NK-92 treated with Interleukin-12 subunit alpha and Interleukin-12 subunit beta, amount 100 ng/mL, for 24 hours (cell line): ENCODE measurements around the gene ERI3.
"Not testable (repeated sequence)": the region's sequence is repeated elsewhere in the genome, so short reads cannot be mapped to it uniquely, and the experiment has no call there.

Source experiments
- DNase-seq: peaks from one replicate; lab custom pipeline; 2025; lab: John Stamatoyannopoulos, UW

ERI3 gene

GRCh38 chr1:44235808-44236207, 119.2 kb downstream of the ERI3 start:
- no peak for DNase-seq

DNA sequence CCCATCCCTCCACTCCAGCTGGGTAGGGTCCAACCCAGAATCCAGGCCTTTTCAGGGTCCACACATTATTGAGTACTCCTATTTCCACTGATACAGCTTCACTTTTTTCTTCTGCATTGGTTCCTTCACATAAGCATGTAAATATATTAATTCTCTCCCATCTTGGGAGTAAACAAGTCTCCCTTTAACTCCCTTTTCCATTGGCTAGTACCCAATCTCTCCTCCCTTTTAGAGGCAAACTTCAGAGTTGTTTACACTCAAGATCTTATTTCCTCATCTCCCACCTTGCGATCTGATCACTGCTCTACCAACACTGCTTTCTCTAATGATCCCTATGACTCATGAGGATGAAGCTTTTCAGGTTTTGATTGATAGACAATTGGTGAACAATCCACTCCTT, 121.5 kb downstream of the ERI3 start:
- DNase-seq = no peak

DNA sequence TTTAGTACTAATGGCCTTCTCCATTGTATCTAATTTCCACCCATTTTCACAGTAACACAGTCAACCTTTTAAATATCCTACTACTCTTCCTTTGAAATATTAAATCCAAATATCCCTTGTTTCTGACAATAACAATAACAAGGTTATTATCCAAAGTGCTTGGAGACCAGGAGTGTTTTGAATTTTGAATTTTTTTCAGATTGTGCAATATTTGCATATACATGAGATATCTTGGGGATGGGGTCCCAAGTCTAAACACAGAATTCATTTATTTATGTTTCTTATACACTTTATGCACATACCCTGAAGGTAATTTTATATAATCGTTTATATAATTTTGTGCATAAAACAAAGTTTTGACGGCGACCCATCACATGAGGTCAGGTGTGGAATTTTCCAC, 124.3 kb downstream of the ERI3 start:
- DNase-seq = no peak

DNA sequence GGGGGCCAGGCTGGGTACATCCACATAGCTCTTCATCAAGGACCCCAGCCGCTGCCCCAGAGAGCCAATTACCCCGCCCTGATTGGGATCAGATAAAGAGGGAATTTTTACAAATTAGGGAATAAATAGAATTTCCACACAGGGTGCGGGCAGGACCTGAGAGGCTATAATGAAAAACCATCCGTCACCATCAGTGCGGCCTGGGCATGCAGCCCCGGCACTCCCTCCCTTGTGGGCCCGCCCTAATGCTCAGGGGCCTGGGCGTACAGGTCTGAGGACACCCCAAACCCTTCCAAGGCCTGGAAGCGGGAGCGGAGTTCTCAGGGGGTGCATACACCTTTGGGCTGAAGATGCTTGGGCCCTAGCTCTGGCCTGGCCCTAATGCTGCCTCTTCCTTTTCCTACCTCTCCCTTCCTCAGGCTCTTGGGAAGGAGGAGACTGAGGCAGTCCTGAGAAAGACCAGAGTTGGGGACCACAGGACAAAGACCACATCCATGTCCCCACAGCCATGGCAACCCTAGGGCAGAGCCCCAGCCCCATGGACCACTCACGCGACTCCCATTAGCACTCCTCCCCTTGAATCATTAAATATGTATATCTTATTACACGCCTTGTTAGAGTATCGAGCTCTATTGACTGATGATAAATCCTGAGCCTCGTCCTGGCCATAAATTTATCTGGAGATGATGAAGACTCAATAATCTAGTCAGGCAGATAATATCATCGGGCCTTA, 125.5 kb downstream of the ERI3 start:
- DNase-seq = no peak

DNA sequence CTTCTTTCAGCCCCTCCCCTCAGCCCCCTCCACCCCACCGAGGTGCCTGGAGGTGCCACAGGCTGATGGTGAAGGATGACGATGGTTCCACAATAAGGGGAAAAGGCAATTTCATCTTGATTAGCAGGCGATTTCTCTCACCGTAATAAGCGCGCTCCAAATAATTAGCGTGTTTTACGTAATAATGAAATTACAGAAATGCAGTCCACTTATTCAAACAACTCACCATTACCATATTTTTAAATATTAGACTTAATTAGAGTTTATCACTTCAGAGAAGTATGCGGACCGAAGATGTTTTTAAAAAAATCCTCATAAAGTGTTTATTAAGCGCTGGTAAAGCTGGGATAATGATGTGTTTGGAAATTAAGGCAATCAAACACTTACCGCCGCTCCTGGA, 126.8 kb downstream of the ERI3 start:
- DNase-seq = no peak

- no peak for DNase-seq
These were observed 127.8 kb downstream of the ERI3 start for GRCh38 chr1:44227211-44227610.

GRCh38 chr1:44225761-44226160, 129.3 kb downstream of the ERI3 start:
- no peak for DNase-seq

DNA sequence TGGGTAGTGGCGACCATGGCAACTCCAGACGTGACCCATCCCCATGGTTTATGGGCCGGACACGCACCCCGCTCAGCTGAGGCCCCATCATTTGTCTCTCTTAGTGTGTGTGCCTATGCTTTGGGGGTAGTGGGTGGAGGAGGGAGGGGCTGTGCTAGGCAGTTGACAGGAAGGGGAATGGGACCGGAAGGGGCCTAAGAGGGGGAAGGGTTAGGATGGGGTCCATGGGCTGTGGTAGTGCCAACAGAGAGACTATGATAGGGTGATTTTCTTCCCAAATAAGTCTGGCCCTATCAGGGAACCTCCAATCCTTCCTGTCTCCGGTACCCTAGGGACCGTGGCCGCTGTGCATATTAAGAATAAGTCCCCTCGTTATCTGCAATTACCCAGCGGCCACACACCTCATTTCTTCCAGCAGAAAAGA, 131.9 kb downstream of the ERI3 start:
- DNase-seq = no peak

DNA sequence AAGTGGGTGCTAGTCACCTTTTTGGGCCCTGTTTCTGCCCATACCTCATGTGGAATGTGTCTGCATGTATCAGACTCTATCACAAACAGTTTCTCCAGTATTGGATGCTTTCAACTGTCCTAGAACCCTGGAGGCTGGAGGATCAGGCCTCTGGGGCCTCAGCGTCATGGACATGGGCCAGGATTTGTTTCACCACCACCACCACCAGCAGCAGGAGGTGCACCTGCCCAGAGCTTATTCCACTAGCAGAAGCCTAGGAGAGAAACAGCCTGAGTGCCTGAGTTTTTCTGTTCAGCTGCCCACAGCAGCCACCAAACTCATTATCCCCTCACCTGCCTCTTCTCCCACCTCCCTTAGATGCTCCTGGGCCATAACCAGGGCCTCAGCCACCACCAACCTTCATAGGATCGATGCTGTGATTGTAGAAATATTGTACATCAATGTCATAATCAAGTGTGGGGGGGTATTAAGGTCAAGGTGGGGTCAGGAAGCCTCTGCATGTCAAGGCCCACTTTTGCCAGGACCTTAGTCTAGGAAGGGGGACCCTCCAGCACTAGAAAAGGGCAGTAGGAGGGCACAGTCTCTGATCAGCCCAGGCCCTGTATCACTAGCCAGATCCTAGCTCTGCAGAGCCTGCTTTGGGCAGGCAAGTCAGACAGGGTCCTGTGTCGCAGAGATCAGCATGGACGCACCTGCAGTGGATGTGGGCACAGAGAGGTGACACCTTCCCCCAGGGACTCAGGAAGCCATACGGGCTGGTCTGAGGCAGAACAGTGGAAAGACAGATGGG, 132.5 kb downstream of the ERI3 start:
- DNase-seq = no peak

DNA sequence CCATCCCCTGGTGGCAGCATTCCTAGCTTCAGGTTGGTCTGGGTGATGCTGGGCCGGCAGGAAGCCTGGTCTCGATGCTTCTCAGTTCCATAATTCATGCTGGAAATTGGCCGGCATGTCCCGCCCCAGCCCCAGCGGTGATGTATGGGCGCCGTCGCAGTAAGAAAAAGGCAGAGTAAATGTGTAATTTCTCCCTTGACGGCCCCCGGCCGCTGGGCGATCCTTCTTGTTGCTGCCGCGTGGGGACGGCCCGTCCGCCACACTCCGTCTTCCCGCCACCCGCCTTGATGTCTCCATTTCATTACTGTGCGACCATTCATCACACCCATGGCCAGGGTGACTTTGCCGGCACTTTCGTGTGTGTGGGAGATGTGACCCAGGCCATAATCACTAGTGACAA, 133.3 kb downstream of the ERI3 start:
- no peak for DNase-seq

- DNase-seq = no peak
These were observed 134.3 kb downstream of the ERI3 start for GRCh38 chr1:44220755-44221154.

GRCh38 chr1:44220001-44220751, 134.9 kb downstream of the ERI3 start:
- no peak for DNase-seq

GRCh38 chr1:44219301-44219626, 135.8 kb downstream of the ERI3 start:
- DNase-seq = no peak

- no peak for DNase-seq
These were observed 136.4 kb downstream of the ERI3 start for GRCh38 chr1:44218503-44219300.

DNA sequence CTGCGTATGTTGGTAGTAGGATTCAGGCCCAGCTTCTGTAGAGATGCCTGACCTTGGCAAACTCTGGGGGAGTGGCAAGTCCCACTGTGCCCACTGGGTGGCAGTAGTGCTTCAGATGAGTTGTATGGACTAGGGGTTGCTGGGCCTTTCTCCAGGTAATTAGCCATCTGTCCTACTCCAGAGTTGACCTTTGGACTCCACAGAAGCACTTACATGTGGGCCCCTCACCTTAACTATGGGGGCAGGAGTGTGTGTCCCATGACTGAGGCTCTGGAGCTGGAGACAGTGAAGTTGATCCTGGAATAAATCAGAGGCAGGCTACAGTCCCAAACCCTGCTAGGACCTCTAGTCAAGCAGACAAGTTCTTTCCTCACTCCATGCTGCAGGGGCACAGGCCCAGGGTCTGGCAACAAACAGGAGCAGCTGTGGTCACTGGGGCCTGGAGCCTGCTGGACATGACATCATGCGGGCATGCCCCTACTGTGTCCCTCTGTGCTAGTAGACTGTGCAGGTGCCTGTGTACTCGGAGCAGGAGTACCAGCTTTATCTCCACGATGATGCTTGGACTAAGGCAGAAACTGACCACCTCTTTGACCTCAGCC, 137.1 kb downstream of the ERI3 start:
- peak; percentile 37 for DNase-seq

- DNase-seq = peak; percentile 76
These were observed 141.6 kb downstream of the ERI3 start, which contains the start of gene DMAP1 for GRCh38 chr1:44213222-44214112. TSS of gene DMAP1 (plus strand) at chr1:44213471. CDS start at chr1:44213754, 283 bp downstream.

GRCh38 chr1:44212355-44213221, 142.5 kb downstream of the ERI3 start:
- no peak for DNase-seq

DNA sequence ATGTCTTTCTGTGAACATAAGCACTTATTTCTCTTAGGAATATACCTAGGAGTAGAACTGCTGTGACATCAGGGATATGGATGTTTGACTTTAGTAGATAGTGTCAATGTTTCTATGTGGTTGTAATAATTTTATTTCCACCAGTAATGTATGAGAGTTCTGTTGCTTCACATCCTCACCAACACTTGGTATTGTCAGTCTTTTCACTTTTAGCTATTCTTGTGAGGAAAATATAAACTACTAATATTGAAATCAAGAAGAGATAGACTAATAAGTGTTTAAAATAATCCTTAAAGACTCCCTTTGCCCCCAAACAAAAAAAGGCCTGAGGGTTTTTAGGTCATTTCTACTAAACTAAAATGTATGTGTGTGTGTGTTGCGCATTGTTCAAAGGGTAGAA, 144.5 kb downstream of the ERI3 start:
- no peak for DNase-seq

- no peak for DNase-seq
These were observed 146.8 kb downstream of the ERI3 start for GRCh38 chr1:44208226-44208625.

DNA sequence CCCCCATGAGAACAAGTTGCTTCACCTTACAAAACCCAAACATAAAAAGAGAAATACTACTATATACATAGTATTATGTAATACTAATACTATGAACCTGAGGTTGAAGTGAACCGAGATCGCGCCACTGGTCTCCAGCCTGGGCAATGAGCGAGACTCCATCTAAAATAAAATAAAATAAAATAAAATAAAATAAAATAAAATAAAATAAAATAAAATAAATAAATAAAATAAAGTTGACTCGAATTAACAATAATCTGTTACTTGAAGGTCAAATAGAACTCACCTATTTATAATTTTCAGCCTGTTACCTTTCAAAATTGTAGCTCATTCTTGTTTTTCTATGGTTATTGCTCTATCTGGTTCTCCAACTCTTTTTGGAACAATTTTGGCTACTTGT, 148.5 kb downstream of the ERI3 start:
- not testable (repeated sequence) for DNase-seq
